HG03060 (cell line): Measurements from ENCODE around the gene DENND5B.
A peak's percentile ranks its signal among the peaks of the same experiment; 100 is the strongest.
"Not testable (repeated sequence)": the region's sequence is repeated elsewhere in the genome, so short reads cannot be mapped to it uniquely, and the experiment has no call there.

Source experiments
- ATAC-seq: cut with Tn5 transposase; IDR thresholded peaks from one replicate; pipeline ENCODE4 v1.9.1; 2021; ENCODE audit warnings: low read depth, moderate number of reproducible peaks; ENCODE audit not compliant: unreplicated experiment

DENND5B gene

DNA sequence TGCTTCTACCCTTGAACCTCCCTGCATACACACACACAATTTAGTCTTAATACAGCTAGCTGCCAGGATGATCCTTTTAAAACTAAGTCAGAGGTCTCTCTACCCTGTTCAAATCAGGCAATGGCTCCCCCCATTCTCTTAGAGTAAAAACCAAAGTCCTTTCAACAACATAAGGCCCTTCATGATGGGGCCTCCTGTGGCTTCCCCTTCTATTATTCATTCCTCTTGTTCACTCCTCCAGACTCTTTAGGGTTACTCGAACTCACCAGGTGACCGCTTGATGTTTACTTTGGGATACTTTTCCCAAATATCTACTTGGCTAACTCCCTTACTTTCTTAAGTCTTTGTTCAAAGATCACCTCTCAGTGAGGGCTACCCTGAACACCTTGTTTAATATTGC lies 30.4 kb downstream of the DENND5B start:
- no peak for ATAC-seq

DNA sequence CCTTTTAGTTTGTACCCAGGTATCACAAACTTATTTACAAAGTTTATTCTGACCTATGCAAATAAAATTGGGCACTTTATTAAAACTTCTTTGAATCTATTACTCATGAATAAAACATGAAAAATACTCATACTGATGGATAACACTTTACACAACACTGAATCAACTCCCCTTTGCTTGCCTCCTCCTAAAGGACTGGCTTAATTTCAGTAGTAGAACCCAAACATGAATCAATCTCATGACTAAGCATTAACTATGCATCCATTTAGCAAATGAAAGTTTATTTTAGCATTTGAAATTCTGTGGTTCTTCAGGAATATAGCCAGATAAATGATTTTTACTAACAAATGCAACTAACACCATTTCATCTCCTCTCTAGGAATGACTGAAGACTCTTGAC lies 32.4 kb downstream of the DENND5B start:
- no peak for ATAC-seq

DNA sequence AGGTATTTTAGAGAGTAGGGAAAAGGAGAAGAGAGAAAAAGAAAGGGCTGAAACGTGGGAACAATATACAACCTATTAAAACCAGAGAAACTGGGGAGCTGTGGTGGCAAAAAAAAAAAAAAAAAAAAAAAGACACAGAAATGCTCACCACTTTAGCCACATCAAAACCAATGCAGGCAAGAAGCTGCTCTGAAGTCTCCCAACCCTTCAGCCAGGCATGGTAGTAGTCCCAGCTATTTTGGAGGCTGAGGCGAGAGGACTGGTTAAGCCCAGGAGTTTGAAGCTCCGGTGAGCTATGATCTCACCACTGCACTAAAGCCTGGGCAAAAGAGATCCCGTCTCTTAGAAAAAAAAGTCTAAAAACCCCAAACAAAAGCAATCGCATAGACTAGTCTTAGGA lies 33.2 kb downstream of the DENND5B start:
- ATAC-seq = no peak

GRCh38 chr12:31555466-31555865 lies 35.5 kb downstream of the DENND5B start:
- not testable (repeated sequence) for ATAC-seq

- not testable (repeated sequence) for ATAC-seq
These were observed 40.3 kb downstream of the DENND5B start for GRCh38 chr12:31550590-31550989.

- ATAC-seq = no peak
These were observed 54.3 kb downstream of the DENND5B start for GRCh38 chr12:31536672-31537071.

GRCh38 chr12:31533470-31533869 lies 57.5 kb downstream of the DENND5B start:
- no peak for ATAC-seq

GRCh38 chr12:31531893-31532292 lies 59.0 kb downstream of the DENND5B start:
- ATAC-seq = no peak

GRCh38 chr12:31528095-31528494 lies 62.8 kb downstream of the DENND5B start:
- ATAC-seq = no peak

DNA sequence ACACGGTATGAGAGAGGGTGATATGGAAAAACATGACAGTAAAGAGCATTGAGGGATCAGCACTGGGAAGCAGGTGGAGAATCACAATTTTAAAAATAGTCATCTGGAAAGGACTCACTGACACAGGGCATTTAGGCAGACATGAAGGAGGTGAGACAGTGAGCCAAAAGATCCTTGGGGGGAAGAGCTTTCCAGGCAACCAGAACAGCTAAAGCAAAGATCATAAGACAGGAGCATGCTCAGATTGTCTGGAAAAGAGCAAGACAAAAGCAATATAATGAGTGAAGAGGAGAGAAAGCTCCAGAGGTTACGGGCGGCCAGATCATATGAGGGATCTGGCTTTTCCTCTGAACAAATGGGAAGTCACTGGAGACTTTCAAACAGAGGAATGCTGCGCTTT lies 63.9 kb downstream of the DENND5B start:
- ATAC-seq = no peak

- no peak for ATAC-seq
These were observed 64.8 kb downstream of the DENND5B start for GRCh38 chr12:31526158-31526546.

GRCh38 chr12:31525496-31526157 lies 65.3 kb downstream of the DENND5B start:
- no peak for ATAC-seq

GRCh38 chr12:31524791-31525495 lies 66.0 kb downstream of the DENND5B start:
- peak; percentile 84 for ATAC-seq

DNA sequence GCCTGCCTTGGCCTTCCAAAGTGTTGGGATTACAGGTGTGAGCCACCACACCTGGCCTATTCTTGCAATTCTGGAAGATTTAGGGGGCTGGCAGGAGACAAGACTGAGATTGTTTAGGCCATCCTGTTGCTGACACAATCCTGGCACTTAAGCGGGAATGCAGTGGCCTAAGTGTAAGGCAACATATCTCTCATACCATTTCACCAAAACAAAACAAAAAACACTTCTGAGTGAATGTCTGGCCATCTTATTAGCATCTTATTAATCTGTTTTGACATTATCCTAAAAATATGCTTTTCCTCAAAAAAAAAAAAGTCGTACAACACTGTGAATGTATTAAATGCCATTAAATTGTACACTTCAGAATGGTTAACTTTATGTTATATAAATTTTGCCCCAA lies 67.6 kb downstream of the DENND5B start:
- ATAC-seq = no peak

GRCh38 chr12:31522607-31523006 lies 68.3 kb downstream of the DENND5B start:
- ATAC-seq = no peak

DNA sequence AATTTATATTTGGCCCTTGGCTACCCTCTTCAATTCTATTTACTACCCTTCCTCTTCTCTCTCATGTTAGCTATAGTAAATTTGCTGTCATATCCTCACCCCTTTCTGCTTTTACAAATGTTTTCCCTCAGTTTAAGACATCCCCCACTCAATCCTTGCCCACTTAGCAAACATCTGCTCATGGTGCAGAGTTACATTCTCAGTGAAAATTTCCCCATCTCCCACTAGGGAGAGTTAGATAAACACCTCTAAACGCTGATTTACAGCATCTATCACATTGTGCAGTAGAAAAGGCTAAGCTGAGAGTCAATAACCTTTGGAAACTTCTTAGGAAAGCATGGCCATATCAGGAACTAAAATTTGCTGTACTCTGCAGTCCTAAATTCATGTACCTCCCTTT lies 69.0 kb downstream of the DENND5B start:
- ATAC-seq = no peak

- ATAC-seq = no peak
These were observed 71.4 kb downstream of the DENND5B start for GRCh38 chr12:31519511-31519910.

GRCh38 chr12:31518680-31519227 lies 72.2 kb downstream of the DENND5B start:
- ATAC-seq = no peak

- no peak for ATAC-seq
These were observed 72.9 kb downstream of the DENND5B start for GRCh38 chr12:31517994-31518393.

- ATAC-seq = no peak
These were observed 74.2 kb downstream of the DENND5B start for GRCh38 chr12:31516702-31517101.

DNA sequence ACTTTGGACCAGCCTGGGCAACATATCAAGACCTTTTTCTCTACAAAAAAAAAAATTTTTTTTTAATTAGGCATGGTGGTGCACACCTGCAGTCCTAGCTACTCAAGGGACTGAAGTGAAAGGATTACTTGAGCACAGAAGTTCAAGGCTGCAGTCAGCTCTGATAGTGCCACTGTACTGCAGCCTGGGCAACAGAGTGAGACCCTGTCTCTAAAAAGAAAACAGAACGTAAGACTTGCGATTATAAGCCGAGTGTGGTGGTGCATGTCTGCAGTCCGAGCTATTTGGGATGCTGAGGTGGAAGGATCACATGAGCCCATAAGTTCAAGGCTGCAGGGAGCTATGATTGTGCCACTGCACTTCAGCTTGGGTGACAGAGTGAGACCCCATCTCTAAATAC lies 76.0 kb downstream of the DENND5B start:
- no peak for ATAC-seq

DNA sequence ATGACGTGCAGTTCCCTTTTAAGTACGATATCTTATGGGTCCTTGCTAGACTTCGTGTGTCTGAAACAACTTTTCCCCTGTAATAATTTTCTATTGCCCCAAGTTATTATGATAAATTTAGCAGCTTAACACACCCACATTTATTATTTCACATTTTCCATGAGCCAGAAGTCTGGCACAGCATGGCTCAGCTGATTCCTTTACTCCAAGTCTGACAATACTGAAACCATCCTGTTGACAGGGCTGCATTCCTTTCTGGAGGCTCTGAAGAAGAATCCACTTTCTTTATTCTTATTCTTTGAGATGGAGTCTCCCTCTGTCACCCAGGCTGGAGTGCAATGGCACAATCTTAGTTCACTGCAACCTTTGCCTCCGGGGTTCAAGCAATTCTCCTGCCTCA lies 80.9 kb downstream of the DENND5B start:
- no peak for ATAC-seq
